ENCODE results near the gene SRSF6.

DNA sequence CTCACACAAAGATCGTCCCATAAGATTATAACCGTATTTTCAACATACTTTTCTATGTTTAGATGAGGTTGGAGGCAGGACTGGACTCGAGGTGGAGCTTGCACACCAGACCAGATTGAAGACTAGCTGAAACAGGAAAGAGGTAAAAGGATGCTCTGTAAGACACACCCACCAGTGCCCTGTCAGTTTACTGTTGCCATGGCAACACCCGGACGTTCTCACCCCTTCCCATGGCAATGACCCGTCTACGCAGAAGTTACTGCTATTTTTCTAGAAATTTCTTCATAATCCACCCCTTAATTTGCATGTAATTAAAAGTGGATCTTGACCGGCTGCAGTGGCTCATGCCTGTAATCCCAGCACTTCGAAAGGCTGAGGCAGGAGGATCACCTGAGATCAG, 13.6 kb upstream of the SRSF6 start:
- TF ChIP-seq POLR2A (IDR thresholded peaks at IDR 0.05), result no peak
- TF ChIP-seq, protein P1, sequence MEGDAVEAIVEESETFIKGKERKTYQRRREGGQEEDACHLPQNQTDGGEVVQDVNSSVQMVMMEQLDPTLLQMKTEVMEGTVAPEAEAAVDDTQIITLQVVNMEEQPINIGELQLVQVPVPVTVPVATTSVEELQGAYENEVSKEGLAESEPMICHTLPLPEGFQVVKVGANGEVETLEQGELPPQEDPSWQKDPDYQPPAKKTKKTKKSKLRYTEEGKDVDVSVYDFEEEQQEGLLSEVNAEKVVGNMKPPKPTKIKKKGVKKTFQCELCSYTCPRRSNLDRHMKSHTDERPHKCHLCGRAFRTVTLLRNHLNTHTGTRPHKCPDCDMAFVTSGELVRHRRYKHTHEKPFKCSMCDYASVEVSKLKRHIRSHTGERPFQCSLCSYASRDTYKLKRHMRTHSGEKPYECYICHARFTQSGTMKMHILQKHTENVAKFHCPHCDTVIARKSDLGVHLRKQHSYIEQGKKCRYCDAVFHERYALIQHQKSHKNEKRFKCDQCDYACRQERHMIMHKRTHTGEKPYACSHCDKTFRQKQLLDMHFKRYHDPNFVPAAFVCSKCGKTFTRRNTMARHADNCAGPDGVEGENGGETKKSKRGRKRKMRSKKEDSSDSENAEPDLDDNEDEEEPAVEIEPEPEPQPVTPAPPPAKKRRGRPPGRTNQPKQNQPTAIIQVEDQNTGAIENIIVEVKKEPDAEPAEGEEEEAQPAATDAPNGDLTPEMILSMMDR (IDR thresholded peaks at IDR 0.05), result no peak

Data from tibial nerve (tissue), 3 donors.